HCT116 (cell line): ENCODE data around the gene MAOA. TPM values are rescaled to one million over a fixed set of nuclear protein-coding genes. Genes with fewer than 3 reads are reported as not detected.

Experiments
- ATAC-seq: fragments of 200-7000 bp; cut with Tn5 transposase; 2 replicates; pipeline ENCODE4 v1.9.1; 2020; ENCODE audit warnings: mild to moderate bottlenecking, moderate library complexity
- BruUV-seq: library from RNA; stranded (reverse); fragments of 400-500 nt; replicated peaks from 2 replicates; lab custom pipeline; 2021; lab: Mats Ljungman, UMichigan
- CTCF ChIA-PET: fragments of 300-600 bp; sonication (Branson Sonifier 250); formaldehyde crosslinking; loops from one replicate; lab custom pipeline; 2021; ENCODE audit warnings: antibody characterized with exemption; lab: Charles Lee
- POLR2A ChIA-PET: fragments of 300-600, 350-600 bp; sonication (Branson Sonifier 250); formaldehyde crosslinking; loops from one replicate; lab custom pipeline; 2021; ENCODE audit warnings: antibody characterized with exemption; lab: Charles Lee
- RAD21 ChIA-PET, 2 experiments: fragments of 300-600 bp; sonication (Branson Sonifier 250); formaldehyde crosslinking; loops; one replicate each; lab custom pipeline; 2023; ENCODE audit warnings: low total read pairs in 2 of 2; ENCODE audit not compliant: uncharacterized antibody in 2 of 2, unreplicated experiment in 2 of 2, low non-redundant PET in 1 of 2; lab: Charles Lee
- DNase-seq: peaks from one replicate; pipeline ENCODE4 v3.0.0-alpha.2; 2010; ENCODE audit warnings: low read depth, low spot score
- H2AFZ ChIP-seq: fragments of 200-600 bp; shearing (Covaris generic), sonication (generic); 2 replicates; pipeline ENCODE4 v1.6.1; 2017; ENCODE audit warnings: low read depth, mixed run types, mixed read lengths, antibody characterized with exemption, low read length; ENCODE audit not compliant: poor library complexity, severe bottlenecking
- H3K27ac ChIP-seq: 2 replicates; pipeline ENCODE4 v1.5.1; 2012; ENCODE audit warnings: low read depth, low read length
- H3K27me3 ChIP-seq: fragments of 200-600 bp; sonication (generic); 2 replicates; pipeline ENCODE4 v1.6.1; 2016; ENCODE audit warnings: mixed run types, low read length, mixed read lengths; ENCODE audit not compliant: insufficient read depth
- H3K36me3 ChIP-seq, 2 experiments: fragments of 200-500 bp in 1 of 2; fragments of 200-600 bp in 1 of 2; sonication (Bioruptor generic) in 1 of 2; sonication (generic) in 1 of 2; 2 replicates each; pipeline versions ENCODE4 v1.5.1 to v1.6.1; 2014 to 2016; ENCODE audit warnings: low read length in 2 of 2, inconsistent platforms in 1 of 2, mixed read lengths in 1 of 2, mixed run types in 1 of 2; ENCODE audit not compliant: insufficient read depth in 2 of 2, control insufficient read depth in 1 of 2
- H3K4me1 ChIP-seq, 2 experiments: fragments of 200-600 bp in 1 of 2; sonication (generic) in 1 of 2; 2 replicates each; pipeline versions ENCODE4 v1.5.1 to v1.6.1; 2012 to 2017; ENCODE audit warnings: low read length in 2 of 2, inconsistent platforms in 1 of 2, mild to moderate bottlenecking in 1 of 2, mixed read lengths in 1 of 2, mixed run types in 1 of 2, moderate library complexity in 1 of 2; ENCODE audit not compliant: insufficient read depth in 2 of 2, control insufficient read depth in 1 of 2
- H3K4me2 ChIP-seq: fragments of 200-600 bp; sonication (generic); 2 replicates; pipeline ENCODE4 v1.6.1; 2017; ENCODE audit warnings: mixed run types, low read length, mixed read lengths
- H3K4me3 ChIP-seq, 2 experiments: fragments of 200-600 bp in 1 of 2; sonication (generic) in 1 of 2; replicated peaks in 1 of 2; 2 replicates each; pipeline ENCODE4 v1.5.1; 2011 to 2016; ENCODE audit warnings: low read length in 2 of 2, control low read depth in 1 of 2, low read depth in 1 of 2, mild to moderate bottlenecking in 1 of 2, mixed read lengths in 1 of 2, mixed run types in 1 of 2
- H3K79me2 ChIP-seq: fragments of 200-600 bp; sonication (generic); 2 replicates; pipeline ENCODE4 v1.6.1; 2017; ENCODE audit warnings: mild to moderate bottlenecking, mixed run types, low read length, moderate library complexity, mixed read lengths; ENCODE audit not compliant: insufficient read depth
- H3K9ac ChIP-seq: fragments of 200-600 bp; sonication (generic); 2 replicates; pipeline ENCODE4 v1.6.1; 2016; ENCODE audit warnings: low read length, mixed read lengths
- H3K9me2 ChIP-seq: fragments of 200-600 bp; sonication (generic), shearing (Covaris generic); 2 replicates; pipeline ENCODE4 v1.6.1; 2017; ENCODE audit warnings: mixed run types, mild to moderate bottlenecking, moderate library complexity; ENCODE audit not compliant: insufficient read depth
- H3K9me3 ChIP-seq, 2 experiments: fragments of 200-500 bp in 1 of 2; fragments of 200-600 bp in 1 of 2; sonication (Bioruptor generic) in 1 of 2; sonication (generic) in 1 of 2; 2 replicates each; pipeline ENCODE4 v1.6.1; 2014 to 2017; ENCODE audit warnings: low read length in 2 of 2, mixed read lengths in 2 of 2, inconsistent platforms in 1 of 2, low read depth in 1 of 2, mild to moderate bottlenecking in 1 of 2, mixed run types in 1 of 2, moderate library complexity in 1 of 2; ENCODE audit not compliant: control insufficient read depth in 1 of 2, insufficient read depth in 1 of 2
- H4K20me1 ChIP-seq: fragments of 200-600 bp; sonication (generic), shearing (Covaris generic); 2 replicates; pipeline ENCODE4 v1.6.1; 2017; ENCODE audit warnings: mixed run types, mild to moderate bottlenecking, moderate library complexity; ENCODE audit not compliant: insufficient read depth
- CBX3 ChIP-seq: IDR thresholded peaks from 2 replicates; pipeline ENCODE4 v1.6.1; 2012; ENCODE audit warnings: low read depth
- CEBPB ChIP-seq: IDR thresholded peaks from 2 replicates; pipeline ENCODE4 v1.6.1; 2012; ENCODE audit warnings: low read depth
- CTCF ChIP-seq, 3 experiments: fragments of 200-600 bp in 1 of 3; sonication (generic) in 1 of 3; IDR thresholded peaks in 2 of 3; conservative IDR thresholded peaks in 1 of 3; 2 replicates each; pipeline ENCODE4 v1.5.1; 2012 to 2017; ENCODE audit warnings: low read depth in 2 of 3, low read length in 2 of 3, antibody characterized with exemption in 1 of 3, borderline replicate concordance in 1 of 3, control low read depth in 1 of 3, mild to moderate bottlenecking in 1 of 3, mixed read lengths in 1 of 3, mixed run types in 1 of 3, moderate library complexity in 1 of 3; ENCODE audit not compliant: insufficient read depth in 1 of 3
- ELF1 ChIP-seq: IDR thresholded peaks from 2 replicates; pipeline ENCODE4 v1.6.1; 2012; ENCODE audit warnings: low read depth, borderline replicate concordance
- EZH2phosphoT487 ChIP-seq: fragments of 200-600 bp; IDR thresholded peaks from 2 replicates; pipeline ENCODE4 v1.6.1; 2018; ENCODE audit warnings: antibody characterized with exemption, borderline replicate concordance
- FOSL1 ChIP-seq: IDR thresholded peaks from 2 replicates; pipeline ENCODE4 v1.6.1; 2012; ENCODE audit warnings: low read depth
- JUND ChIP-seq: IDR thresholded peaks from 2 replicates; pipeline ENCODE4 v1.6.1; 2012
- POLR2A ChIP-seq: IDR thresholded peaks from 2 replicates; pipeline ENCODE4 v1.7.0; 2011; ENCODE audit warnings: borderline replicate concordance; ENCODE audit not compliant: insufficient read depth, insufficient read length; ENCODE audit errors: extremely low read depth
- POLR2AphosphoS5 ChIP-seq: IDR thresholded peaks from 2 replicates; pipeline ENCODE4 v1.6.1; 2011; ENCODE audit warnings: mild to moderate bottlenecking, low read depth, low read length, moderate library complexity
- RAD21 ChIP-seq: IDR thresholded peaks from 2 replicates; pipeline ENCODE4 v1.6.1; 2012; ENCODE audit warnings: low read depth, mild to moderate bottlenecking
- YY1 ChIP-seq: IDR thresholded peaks from 2 replicates; pipeline ENCODE4 v1.6.1; 2011; ENCODE audit warnings: low read length, low read depth, moderate library complexity, mild to moderate bottlenecking; ENCODE audit not compliant: insufficient replicate concordance; ENCODE audit errors: extremely low read depth
- ZBTB33 ChIP-seq: IDR thresholded peaks from 2 replicates; pipeline ENCODE4 v1.6.1; 2011; ENCODE audit warnings: mild to moderate bottlenecking, low read length, moderate library complexity; ENCODE audit not compliant: insufficient replicate concordance; ENCODE audit errors: extremely low read depth
- ZFX ChIP-seq: fragments of 450-650 bp; IDR thresholded peaks from 2 replicates; pipeline ENCODE4 v1.6.1; 2017
- intact Hi-C: fragments of 100-400 bp; cut with micrococcal nuclease; formaldehyde crosslinking; loops from 2 replicates; pipeline ENCODE4 v1.10.0; 2022
- total RNA-seq: library from RNA; stranded (reverse); gene quantifications from one replicate; pipeline ENCODE4 v1.2.1, GENCODE V29; 2021; ENCODE audit not compliant: unreplicated experiment

The MAOA gene
- total RNA-seq, 1 experiment from 2014 or later = 13.6 TPM

GRCh38 chrX:43717161-43717560 is 61.1 kb downstream of the MAOA start:
- POLR2A ChIA-PET = no interaction called here
- TF ChIP-seq FOSL1 = no peak
- TF ChIP-seq YY1 = no peak
- TF ChIP-seq RAD21 = no peak
- TF ChIP-seq POLR2A = no peak
- TF ChIP-seq JUND = no peak
- TF ChIP-seq ZFX = no peak
- TF ChIP-seq POLR2AphosphoS5 = no peak
- TF ChIP-seq ZBTB33 = no peak
- no peak for TF ChIP-seq ELF1
- no peak for TF ChIP-seq CEBPB
- TF ChIP-seq CTCF (IDR thresholded peaks at IDR 0.05 in 2 of 3, conservative IDR thresholded peaks at IDR 0.05 in 1 of 3; ENCODE audit: borderline replicate concordance in 1 of 3, insufficient read depth in 1 of 3, low read depth in 2 of 3, low read length in 2 of 3) = no peak
- TF ChIP-seq EZH2phosphoT487 = no peak
- no peak for TF ChIP-seq CBX3
- Histone ChIP-seq H3K4me2 (no peak overlapping the region), H3K9ac (no peak overlapping the region), H4K20me1 (no peaks in the 10 kb centered on the region), H3K27ac (no peak overlapping the region), H3K9me2 (no peaks in the 10 kb centered on the region), H3K9me3 (no peaks in the 10 kb centered on the region), H3K4me3 (no peak overlapping the region), H3K79me2 (no peaks in the 10 kb centered on the region), H3K36me3 (no peaks in the 10 kb centered on the region), H2AFZ (no peak overlapping the region), H3K4me1 (no peaks in the 10 kb centered on the region), H3K27me3 (no peaks in the 10 kb centered on the region)
- intact Hi-C loops = no loop called here
- RAD21 ChIA-PET = no interaction called here
- BruUV-seq = no TSS peak
- DNase-seq = no peak
- ATAC-seq = no peak
- CTCF ChIA-PET = no interaction called here
